Ovary (tissue), 3 donors: ENCODE measurements around the gene FTL.

ENCODE experiments used
- EP300 ChIP-seq: sonication (generic); formaldehyde crosslinking; IDR thresholded peaks from one replicate; pipeline ENCODE4 v1.6.1; 2017; ENCODE audit warnings: antibody characterized with exemption
- TF ChIP-seq, protein P1 (sequence below), 3 donors: fragments of 450-650 bp in 2 of 3; fragments of 200-600 bp in 1 of 3; IDR thresholded peaks; one replicate each; pipeline versions ENCODE4 v1.5.1 to v1.8.0; 2016 to 2022; ENCODE audit warnings: antibody characterized with exemption in 3 of 3, mild to moderate bottlenecking in 1 of 3
- donor health status: DM: no; HTN: no; CAD: no.

DNA sequence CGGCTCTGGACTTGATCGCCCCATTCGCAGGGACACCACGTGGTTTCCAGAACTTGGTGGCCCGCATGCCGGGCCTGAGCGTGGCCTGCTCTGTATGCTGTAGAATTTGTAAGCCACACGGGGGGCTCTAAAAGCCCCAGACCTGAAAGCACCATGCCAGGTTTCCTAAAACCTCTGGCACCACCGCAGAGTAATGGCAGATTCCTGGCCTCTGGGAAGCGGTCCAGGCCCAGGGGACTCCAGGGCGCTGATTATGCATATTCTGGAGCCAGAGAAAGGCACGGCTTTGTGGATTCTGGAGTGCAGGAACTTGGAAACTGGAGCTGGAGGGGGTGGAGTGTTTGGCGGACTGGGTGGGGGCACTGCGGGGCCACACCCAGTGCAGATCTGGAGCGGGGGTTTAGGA is 3.7 kb downstream of the FTL start:
- TF ChIP-seq, protein P1, sequence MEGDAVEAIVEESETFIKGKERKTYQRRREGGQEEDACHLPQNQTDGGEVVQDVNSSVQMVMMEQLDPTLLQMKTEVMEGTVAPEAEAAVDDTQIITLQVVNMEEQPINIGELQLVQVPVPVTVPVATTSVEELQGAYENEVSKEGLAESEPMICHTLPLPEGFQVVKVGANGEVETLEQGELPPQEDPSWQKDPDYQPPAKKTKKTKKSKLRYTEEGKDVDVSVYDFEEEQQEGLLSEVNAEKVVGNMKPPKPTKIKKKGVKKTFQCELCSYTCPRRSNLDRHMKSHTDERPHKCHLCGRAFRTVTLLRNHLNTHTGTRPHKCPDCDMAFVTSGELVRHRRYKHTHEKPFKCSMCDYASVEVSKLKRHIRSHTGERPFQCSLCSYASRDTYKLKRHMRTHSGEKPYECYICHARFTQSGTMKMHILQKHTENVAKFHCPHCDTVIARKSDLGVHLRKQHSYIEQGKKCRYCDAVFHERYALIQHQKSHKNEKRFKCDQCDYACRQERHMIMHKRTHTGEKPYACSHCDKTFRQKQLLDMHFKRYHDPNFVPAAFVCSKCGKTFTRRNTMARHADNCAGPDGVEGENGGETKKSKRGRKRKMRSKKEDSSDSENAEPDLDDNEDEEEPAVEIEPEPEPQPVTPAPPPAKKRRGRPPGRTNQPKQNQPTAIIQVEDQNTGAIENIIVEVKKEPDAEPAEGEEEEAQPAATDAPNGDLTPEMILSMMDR (IDR thresholded peaks at IDR 0.05): no peak
- TF ChIP-seq EP300: no peak
